ENCODE data around the gene HYAL2.
"Not testable (repeated sequence)": the region's sequence is repeated elsewhere in the genome, so short reads cannot be mapped to it uniquely, and the experiment has no call there.

HYAL2 gene

GRCh38 chr3:50327129-50327528 lies 4.6 kb upstream of the HYAL2 start:
- no peak for DNase-seq (ENCODE audit: low read depth)

- DNase-seq (ENCODE audit: low read depth): no peak
These were observed 3.6 kb upstream of the HYAL2 start for GRCh38 chr3:50326182-50326541.

DNA sequence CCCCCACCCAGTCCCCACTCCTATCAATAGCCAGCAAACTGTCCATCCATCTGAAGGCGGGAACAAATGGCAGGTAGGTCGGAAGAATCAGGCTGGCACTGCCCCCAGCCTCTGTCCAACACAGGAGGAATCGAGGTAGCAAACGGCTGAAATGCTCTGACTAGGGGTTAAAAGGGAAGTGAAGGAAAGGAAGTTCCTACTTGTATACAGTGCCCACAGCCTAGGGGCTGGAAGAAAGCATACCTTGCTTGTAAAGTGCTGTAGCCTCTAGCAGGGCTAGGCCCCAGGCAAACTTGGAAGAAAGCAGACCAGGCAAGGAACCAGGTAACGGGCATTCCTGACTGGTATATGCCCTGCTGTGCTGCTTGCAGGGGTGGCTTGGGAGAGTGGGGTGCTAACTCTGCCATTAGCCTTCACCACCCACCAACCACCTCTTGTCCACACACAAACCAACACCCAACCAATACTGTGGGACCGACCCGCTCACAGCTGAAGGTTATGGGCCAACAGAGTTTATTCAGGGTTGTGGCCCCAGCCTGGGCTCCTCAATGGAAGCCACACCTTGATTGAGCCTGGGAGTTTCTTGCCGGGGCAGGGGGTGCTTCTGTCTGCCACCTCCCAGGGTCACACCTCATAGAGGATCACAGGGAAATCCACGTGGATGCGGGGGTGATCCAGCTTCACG lies 3.1 kb upstream of the HYAL2 start:
- no peak for DNase-seq (ENCODE audit: low read depth)

- DNase-seq (ENCODE audit: low read depth): no peak
These were observed 2.6 kb upstream of the HYAL2 start for GRCh38 chr3:50325113-50325480.

DNA sequence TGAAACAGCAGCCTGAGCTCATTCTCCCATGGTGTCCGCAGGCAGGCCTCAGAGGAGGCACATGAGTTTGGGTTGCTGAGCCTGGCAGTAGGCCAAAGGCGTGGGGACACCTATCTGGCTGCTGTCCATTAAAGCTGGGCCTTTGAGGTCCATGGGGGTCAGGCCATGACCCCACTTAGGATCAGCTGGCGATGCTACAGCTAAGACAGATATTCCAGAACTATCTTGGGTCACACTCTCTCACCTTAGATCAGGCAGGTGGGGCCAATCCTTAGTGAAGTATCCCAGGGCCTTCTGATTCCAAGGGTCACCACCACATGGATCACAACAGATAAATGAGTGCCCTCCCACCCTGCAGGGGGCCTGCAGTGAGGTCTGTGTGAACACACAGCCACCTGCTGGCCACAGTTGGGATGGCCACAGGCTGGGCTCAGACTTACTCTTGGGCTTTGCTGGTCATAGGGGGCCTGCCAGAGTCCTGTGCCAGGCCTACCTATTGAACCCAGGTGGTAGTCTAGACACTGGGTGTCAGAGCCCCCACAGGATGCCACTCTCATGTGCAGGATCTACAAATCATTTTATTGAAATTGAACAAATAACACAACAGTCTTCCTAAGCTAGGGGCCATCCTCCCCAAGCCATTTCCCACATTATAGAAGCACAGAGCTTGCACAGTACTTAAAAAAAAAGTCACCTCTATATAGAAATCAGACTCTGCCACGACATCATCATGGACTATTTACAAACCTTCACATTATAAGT lies 2.0 kb upstream of the HYAL2 start:
- peak; percentile 36 for DNase-seq (ENCODE audit: low read depth)

- DNase-seq (ENCODE audit: low read depth): no peak
These were observed 1.2 kb upstream of the HYAL2 start for GRCh38 chr3:50323614-50324199.

DNA sequence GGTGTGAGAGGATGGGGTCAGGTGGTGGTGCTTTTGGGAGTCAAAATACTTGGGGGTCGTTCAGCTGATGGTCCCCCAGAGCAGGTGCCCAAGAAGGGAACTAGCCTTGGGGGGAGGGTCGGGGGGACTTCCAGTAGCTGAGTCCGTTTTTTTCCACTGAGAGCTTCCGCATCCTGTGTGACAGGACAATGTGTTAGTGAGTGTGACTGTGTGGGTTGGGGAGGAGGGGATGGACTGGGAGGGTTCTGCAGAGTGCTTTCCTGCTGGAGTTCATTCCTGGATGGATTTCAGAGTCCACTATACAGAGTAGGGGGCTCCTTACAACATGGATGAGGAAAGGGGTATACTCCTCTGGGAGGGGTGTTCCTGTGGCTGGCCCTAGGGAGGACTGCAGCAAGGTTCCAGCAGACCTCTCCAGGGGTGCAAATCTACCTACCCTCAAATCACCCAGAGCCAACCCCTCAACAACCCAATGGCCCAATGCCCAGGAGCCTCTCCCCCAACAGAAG lies 601 bp upstream of the HYAL2 start:
- no peak for DNase-seq (ENCODE audit: low read depth)

DNA sequence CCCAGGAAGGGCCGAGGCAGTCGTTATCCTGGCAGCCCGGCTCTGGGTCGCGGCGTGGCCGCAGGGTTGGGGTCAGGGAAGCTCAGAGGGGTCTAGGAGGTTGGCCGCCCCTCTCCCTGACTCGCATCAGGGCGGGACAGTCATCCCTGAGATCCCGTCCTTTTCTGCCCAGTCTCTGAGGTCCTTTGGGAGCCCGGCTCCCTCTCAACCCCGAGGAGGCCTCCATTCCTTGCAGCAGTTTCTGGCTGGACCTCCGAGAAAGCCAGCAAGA lies 495 bp downstream of the HYAL2 start:
- no peak for DNase-seq (ENCODE audit: low read depth)

GRCh38 chr3:50321336-50322114 lies 1.0 kb downstream of the HYAL2 start:
- peak; percentile 57 for DNase-seq (ENCODE audit: low read depth)

- peak; percentile 22 for DNase-seq (ENCODE audit: low read depth)
These were observed 1.7 kb downstream of the HYAL2 start for GRCh38 chr3:50320853-50321335.

DNA sequence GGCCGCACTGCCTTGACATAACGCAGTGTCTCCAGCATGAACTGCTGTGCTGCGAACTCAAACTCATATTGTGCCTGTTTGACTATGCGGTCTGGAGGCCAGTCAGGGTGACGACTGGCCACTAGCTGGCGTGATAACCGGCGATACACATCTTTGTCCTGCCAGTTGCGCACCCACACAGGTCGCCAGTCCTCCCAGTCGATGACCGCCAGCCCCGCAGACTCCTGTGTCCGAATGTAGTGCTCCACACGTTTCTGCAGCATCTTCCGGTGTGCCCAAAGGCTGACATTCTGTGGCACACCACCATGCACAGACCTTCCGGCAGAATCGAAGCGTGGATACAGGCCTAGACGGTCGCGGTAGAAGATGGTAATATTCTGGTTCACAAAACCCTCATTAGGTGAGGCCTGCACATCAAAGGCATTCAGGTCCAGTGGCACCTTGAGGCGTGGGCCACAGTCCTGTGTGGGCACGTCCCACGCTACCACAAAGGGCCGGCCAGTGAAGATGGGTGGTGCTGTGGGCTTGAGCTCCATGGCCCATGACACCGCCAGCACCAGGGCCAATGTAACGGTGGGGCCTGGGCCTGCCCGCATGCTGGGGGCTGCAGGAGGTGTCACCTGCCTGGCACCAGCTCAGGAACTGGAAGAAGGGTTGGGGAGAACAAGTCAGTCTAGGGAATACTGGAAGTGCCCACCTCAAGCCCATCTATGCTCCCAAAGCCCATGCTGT lies 2.5 kb downstream of the HYAL2 start:
- no peak for DNase-seq (ENCODE audit: low read depth)

- no peak for DNase-seq (ENCODE audit: low read depth)
These were observed 3.2 kb downstream of the HYAL2 start for GRCh38 chr3:50319181-50319893.

DNA sequence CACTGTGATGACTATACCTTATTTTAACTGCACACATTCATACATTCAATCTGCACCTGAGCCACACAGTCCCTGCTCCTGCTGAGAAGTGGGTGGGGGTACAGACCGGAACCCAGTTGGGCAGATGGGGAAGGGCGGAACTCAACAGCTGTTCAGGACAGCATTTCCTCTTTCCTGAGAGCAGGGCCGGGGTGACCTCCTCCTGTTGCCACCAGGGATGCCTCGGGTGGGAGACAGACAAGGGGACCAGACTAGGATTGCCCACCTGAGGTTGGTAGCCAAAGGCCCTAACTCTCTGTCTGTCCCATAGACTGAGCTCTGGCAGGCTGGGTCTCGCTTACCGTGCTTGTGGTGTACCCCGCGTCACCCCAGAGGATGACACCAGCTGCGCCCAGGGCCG lies 3.9 kb downstream of the HYAL2 start:
- no peak for DNase-seq (ENCODE audit: low read depth)

- DNase-seq (ENCODE audit: low read depth): no peak
These were observed 4.4 kb downstream of the HYAL2 start for GRCh38 chr3:50318163-50318562.

DNA sequence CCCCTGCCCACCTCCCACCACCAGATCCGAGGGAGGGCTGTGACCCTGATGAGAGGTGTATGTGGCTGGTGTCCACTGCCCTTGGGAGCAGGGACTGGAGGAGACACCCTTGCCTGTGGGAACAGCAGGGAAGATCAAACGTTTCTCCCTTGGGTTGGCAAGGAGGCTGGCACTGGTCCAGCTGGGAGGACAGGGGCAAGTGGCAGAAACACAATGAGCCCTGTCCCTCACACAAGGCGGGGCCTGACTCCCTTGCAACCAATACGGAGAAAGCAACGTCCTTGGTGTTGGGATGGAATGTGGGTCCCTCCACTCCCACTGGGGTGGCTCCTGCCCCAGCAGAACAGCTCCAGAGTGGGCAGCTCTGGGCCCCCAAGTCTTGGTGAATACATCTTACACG lies 5.2 kb downstream of the HYAL2 start:
- DNase-seq (ENCODE audit: low read depth): no peak

DNA sequence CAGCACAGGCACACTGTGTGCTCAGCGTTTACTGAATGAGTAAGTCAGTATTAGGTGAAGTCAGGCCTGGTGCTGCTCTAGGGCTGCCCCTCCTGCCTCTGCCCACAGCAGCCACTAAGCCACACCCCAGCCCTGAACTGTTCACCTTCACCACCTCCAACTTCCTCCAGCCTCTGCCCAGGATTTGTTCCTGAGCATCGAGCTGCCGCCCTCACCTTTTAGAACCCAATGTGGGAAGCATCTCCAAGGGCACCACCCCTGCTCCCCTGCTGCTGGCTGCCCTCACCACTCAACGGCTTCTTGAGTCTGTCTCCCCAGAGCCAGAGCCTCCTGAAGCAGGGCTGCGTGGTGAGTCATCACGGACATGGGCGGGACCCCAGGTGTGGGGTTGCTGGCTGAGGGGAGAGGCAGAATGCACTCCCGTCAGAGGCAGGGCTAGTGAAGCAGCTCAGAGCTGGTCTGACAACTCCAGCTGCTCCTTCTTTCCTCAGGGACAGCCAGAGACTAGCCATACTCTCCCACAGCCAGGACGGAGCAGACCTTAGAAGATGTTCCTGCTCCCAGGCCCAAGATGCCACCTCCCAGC lies 5.8 kb downstream of the HYAL2 start:
- peak; percentile 51 for DNase-seq (ENCODE audit: low read depth)

DNA sequence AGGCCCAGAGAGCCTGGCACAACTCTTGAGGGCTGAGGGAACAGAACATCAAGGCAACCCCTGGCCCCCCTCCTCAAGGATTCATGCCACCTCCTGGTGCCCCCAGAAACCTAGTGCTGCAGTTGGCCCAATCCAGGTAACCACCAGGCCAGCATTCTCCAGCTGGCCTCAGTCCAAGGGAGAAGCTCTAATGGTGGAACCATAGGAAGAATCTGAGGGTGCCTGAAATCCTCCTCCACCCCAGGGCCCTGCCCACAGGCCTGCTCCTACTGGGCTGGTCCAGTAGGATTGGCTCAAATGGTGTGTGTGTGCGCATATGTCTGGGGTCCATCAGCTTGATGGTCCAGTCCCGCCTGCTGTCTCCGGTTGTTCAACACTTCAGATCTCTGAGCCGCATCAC lies 7.7 kb downstream of the HYAL2 start:
- no peak for DNase-seq (ENCODE audit: low read depth)

DNA sequence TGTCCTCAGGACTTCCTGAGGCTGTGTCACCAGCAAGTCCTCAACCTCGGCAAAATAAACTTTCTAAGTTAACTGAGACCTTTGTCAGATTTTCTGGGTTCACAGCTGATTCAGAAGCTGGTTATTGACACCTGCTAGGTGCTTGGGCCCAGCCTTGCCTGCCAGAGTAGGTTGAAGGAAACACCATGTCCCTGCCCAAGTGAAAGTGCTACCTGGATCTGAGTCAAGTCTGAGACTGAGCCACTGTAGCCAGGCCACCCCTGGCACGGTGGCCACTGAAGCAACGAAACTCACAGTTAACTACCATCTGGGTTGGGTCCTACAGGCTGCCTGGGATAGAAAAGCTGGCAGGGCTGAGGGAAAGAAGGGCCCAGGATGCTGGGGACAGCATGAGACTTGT lies 8.2 kb downstream of the HYAL2 start:
- DNase-seq (ENCODE audit: low read depth): no peak

DNA sequence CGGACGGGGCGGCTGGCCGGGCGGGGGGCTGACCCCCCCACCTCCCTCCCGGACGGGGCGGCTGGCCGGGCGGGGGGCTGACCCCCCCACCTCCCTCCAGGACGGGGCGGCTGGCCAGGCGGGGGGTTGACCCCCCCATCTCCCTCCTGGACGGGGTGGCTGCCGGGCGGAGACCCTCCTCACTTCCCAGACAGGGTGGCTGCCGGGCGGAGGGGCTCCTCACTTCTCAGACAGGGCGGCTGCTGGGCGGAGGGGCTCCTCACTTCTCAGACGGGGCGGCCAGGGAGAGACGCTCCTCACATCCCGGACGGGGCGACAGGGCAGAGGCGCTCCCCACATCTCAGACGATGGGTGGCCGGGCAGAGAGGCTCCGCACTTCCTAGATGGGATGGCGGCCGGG lies 10.5 kb downstream of the HYAL2 start:
- not testable (repeated sequence) for DNase-seq (ENCODE audit: low read depth)

DNA sequence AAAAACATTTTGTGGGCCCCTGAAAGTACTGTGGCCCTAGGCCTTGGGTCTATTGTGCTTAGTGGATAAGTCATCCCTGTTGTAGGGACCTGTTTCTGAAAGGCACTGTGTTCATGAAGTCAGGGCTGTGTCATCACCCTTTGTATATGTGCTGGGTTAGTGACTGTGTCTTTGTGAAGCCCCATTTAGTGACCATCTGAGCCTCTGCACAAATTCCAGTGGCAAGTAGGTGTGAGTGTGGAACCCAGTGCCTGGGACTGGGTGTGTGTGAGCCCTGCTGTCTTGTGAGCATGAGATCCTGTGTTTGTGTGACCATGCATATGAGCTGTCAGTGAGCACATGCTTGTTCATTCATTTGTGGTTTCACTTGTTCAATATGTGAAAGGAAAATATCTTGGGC lies 17.9 kb downstream of the HYAL2 start:
- DNase-seq (ENCODE audit: low read depth): no peak
